Endothelial cell (in vitro differentiated cells): ENCODE results near the gene CCDC88B. TPM values are rescaled to one million over a fixed set of nuclear protein-coding genes. Genes with fewer than 3 reads are reported as not detected.
A peak's percentile ranks its signal among the peaks of the same experiment; 100 is the strongest.
"Not testable (repeated sequence)": the region's sequence is repeated elsewhere in the genome, so short reads cannot be mapped to it uniquely, and the experiment has no call there.

Experiments used
- DNase-seq: peaks from one replicate; pipeline ENCODE4 v3.0.0; 2021; ENCODE audit warnings: low spot score
- H3K27ac Mint-ChIP-seq: one replicate; pipeline ENCODE4 v1.8.0; 2021; ENCODE audit warnings: mixed read lengths, inconsistent platforms; ENCODE audit not compliant: unreplicated experiment
- H3K27me3 Mint-ChIP-seq: one replicate; pipeline ENCODE4 v1.8.0; 2021; ENCODE audit warnings: mild to moderate bottlenecking, moderate library complexity, mixed read lengths, inconsistent platforms; ENCODE audit not compliant: unreplicated experiment
- H3K36me3 Mint-ChIP-seq: one replicate; pipeline ENCODE4 v1.8.0; 2021; ENCODE audit warnings: mild to moderate bottlenecking, low read depth, mixed read lengths, inconsistent platforms; ENCODE audit not compliant: unreplicated experiment
- H3K4me1 Mint-ChIP-seq: one replicate; pipeline ENCODE4 v1.8.0; 2021; ENCODE audit warnings: mild to moderate bottlenecking, mixed read lengths, inconsistent platforms; ENCODE audit not compliant: unreplicated experiment
- H3K4me3 Mint-ChIP-seq: one replicate; pipeline ENCODE4 v1.8.0; 2021; ENCODE audit warnings: mild to moderate bottlenecking, mixed read lengths, inconsistent platforms; ENCODE audit not compliant: unreplicated experiment
- H3K9me3 Mint-ChIP-seq: one replicate; pipeline ENCODE4 v1.8.0; 2021; ENCODE audit warnings: mixed read lengths, inconsistent platforms; ENCODE audit not compliant: unreplicated experiment
- total RNA-seq: library from RNA; stranded (reverse); fragmentation: NEBNext Ultra II Directional; extraction: Animal tissue kit (Norgen Biotek cat#: 25700); gene quantifications from one replicate; pipeline ENCODE4 v1.2.1, GENCODE V29; 2021; ENCODE audit not compliant: unreplicated experiment
- TF ChIP-seq, protein P1 (sequence below): fragments of 200-600 bp; sonication (generic); IDR thresholded peaks from one replicate; pipeline ENCODE4 v1.5.0; 2021; ENCODE audit warnings: antibody characterized with exemption; ENCODE audit not compliant: unreplicated experiment

Gene CCDC88B
- total RNA-seq, 1 donor from 2014 or later, result 8.3 TPM

DNA sequence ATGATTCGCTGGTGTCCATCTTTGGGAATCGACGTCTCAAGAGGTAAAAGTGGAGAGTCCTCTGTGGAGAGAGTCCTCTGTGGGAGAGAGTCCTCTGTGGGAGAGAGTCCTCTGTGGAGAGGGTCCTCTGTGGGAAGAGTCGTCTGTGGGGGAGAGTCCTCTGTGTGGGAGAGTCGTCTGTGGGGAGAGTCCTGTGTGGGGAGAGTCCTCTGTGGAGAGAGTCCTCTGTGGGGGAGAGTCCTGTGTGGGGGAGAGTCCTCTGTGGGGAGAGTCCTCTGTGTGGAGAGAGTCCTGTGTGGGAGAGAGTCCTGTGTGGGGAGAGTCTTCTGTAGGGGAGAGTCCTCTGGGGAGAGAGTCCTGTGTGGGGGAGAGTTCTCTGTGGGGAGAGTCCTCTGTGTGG is 19.0 kb upstream of the CCDC88B start:
- peaks cover 23% of the 10 kb centered on the region for H3K36me3 Mint-ChIP-seq
- H3K4me1 Mint-ChIP-seq, result peaks cover 23% of the 10 kb centered on the region
- peak overlapping the region; percentile 81 for H3K27ac Mint-ChIP-seq
- TF ChIP-seq, protein P1, sequence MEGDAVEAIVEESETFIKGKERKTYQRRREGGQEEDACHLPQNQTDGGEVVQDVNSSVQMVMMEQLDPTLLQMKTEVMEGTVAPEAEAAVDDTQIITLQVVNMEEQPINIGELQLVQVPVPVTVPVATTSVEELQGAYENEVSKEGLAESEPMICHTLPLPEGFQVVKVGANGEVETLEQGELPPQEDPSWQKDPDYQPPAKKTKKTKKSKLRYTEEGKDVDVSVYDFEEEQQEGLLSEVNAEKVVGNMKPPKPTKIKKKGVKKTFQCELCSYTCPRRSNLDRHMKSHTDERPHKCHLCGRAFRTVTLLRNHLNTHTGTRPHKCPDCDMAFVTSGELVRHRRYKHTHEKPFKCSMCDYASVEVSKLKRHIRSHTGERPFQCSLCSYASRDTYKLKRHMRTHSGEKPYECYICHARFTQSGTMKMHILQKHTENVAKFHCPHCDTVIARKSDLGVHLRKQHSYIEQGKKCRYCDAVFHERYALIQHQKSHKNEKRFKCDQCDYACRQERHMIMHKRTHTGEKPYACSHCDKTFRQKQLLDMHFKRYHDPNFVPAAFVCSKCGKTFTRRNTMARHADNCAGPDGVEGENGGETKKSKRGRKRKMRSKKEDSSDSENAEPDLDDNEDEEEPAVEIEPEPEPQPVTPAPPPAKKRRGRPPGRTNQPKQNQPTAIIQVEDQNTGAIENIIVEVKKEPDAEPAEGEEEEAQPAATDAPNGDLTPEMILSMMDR, result no peak
- peaks cover 12% of the 10 kb centered on the region for H3K27me3 Mint-ChIP-seq
- H3K4me3 Mint-ChIP-seq, result peak overlapping the region; percentile 87
- DNase-seq, result no peak
- no peaks in the 10 kb centered on the region for H3K9me3 Mint-ChIP-seq

DNA sequence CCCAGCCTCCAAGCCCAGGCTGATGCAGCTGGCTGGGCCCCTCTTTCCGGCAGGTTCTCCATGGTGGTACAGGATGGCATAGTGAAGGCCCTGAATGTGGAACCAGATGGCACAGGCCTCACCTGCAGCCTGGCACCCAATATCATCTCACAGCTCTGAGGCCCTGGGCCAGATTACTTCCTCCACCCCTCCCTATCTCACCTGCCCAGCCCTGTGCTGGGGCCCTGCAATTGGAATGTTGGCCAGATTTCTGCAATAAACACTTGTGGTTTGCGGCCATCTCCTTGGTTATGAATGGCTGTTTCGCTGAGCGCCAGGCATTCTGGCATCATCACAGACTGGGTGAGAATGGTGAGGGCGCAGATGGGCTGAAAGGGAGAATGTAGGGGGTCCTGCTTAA is 18.5 kb upstream of the CCDC88B start:
- no peak for DNase-seq
- Mint-ChIP-seq H3K9me3 (no peaks in the 10 kb centered on the region), H3K27ac (no peak overlapping the region), H3K36me3 (peaks cover 21% of the 10 kb centered on the region), H3K4me1 (peaks cover 20% of the 10 kb centered on the region), H3K27me3 (peaks cover 12% of the 10 kb centered on the region), H3K4me3 (peak overlapping the region; percentile 54)
- TF ChIP-seq, protein P1, result no peak

DNA sequence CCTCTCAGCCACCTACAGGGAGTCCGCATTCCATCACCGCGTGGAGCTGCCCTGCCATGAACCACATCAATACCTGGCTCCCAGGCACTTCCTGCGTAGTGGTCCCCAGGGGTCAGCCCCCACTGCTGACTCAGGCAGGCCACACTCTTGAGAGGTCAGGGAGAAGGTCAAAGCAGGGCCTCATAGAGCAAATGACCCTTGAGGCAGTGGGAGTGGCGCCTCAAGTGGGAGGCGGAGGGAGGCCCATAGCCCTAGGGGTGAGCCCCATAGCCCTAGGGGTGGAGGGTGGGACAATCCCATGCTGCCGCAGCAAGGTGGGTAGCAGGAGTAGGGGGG is 17.1 kb upstream of the CCDC88B start:
- no peaks in the 10 kb centered on the region for H3K9me3 Mint-ChIP-seq
- H3K36me3 Mint-ChIP-seq, result peaks cover 18% of the 10 kb centered on the region
- no peak overlapping the region for H3K4me3 Mint-ChIP-seq
- H3K27me3 Mint-ChIP-seq, result peaks cover 12% of the 10 kb centered on the region
- H3K4me1 Mint-ChIP-seq, result peaks cover 15% of the 10 kb centered on the region
- H3K27ac Mint-ChIP-seq, result no peak overlapping the region
- TF ChIP-seq, protein P1, result no peak
- no peak for DNase-seq

- H3K4me1 Mint-ChIP-seq, result peaks cover 15% of the 10 kb centered on the region
- H3K27ac Mint-ChIP-seq, result no peak overlapping the region
- TF ChIP-seq, protein P1, result no peak
- no peak overlapping the region for H3K4me3 Mint-ChIP-seq
- H3K9me3 Mint-ChIP-seq, result no peaks in the 10 kb centered on the region
- peaks cover 12% of the 10 kb centered on the region for H3K27me3 Mint-ChIP-seq
- H3K36me3 Mint-ChIP-seq, result peaks cover 18% of the 10 kb centered on the region
- DNase-seq, result no peak
Observed at GRCh38 chr11:64323373-64323772, 16.6 kb upstream of the CCDC88B start.

DNA sequence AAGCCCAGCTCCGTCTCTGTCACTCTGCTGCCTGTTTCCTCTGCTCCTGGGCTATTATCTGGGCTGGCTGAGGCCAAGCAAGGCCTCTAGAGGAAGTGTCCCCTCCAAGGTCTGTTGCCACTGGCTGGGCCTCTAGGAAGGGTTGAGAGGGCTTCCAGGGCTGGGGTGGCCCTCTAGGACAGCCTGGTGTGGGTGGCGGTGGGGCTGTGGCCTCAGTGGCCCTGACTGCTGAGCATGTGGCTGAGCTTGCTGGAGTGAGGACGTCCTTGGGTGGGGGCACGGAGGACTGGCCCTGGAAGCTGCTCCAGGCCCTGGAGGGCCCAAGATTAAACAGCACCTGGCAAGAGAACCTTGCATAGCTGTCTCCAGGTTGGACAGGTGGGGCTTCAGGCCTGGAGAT is 16.0 kb upstream of the CCDC88B start:
- Mint-ChIP-seq H3K4me1 (peaks cover 13% of the 10 kb centered on the region), H3K27me3 (peaks cover 11% of the 10 kb centered on the region), H3K27ac (peak overlapping the region; percentile 57), H3K36me3 (peaks cover 18% of the 10 kb centered on the region)
- not testable (repeated sequence) for H3K4me3 Mint-ChIP-seq, DNase-seq, H3K9me3 Mint-ChIP-seq
